Common myeloid progenitor, CD34-positive (primary cell): ENCODE results near the gene CMTM4.
"Not testable (repeated sequence)": the region's sequence is repeated elsewhere in the genome, so short reads cannot be mapped to it uniquely, and the experiment has no call there.

Experiments
- CTCF ChIA-PET: fragments of 350-600 bp; sonication (Branson Sonifier 250); formaldehyde crosslinking; loops from one replicate; lab custom pipeline; 2021; ENCODE audit warnings: antibody characterized with exemption; lab: Charles Lee
- POLR2A ChIA-PET: fragments of 350-600 bp; sonication (Branson Sonifier 250); formaldehyde crosslinking; loops from one replicate; lab custom pipeline; 2021; ENCODE audit warnings: antibody characterized with exemption; lab: Charles Lee
- DNase-seq, 3 donors: peaks; one replicate each; pipeline versions ENCODE4 v3.0.0 to v3.0.0-alpha.2; 2013
- H3K27ac ChIP-seq, 2 experiments: 1 replicate in 1 of 2; 2 replicates in 1 of 2; pipeline ENCODE4 v1.7.0; 2013; ENCODE audit warnings: inconsistent platforms in 2 of 2, low read length in 2 of 2, mild to moderate bottlenecking in 2 of 2, low read depth in 1 of 2, moderate library complexity in 1 of 2; ENCODE audit not compliant: severe bottlenecking in 2 of 2, insufficient read depth in 1 of 2, poor library complexity in 1 of 2
- H3K27me3 ChIP-seq, 5 experiments: replicated peaks in 2 of 5; 1 replicate in 3 of 5; 2 replicates in 2 of 5; pipeline versions ENCODE4 v1.6.1 to v1.7.0; 2013; ENCODE audit warnings: low read length in 4 of 5, mild to moderate bottlenecking in 2 of 5, moderate library complexity in 2 of 5, inconsistent platforms in 1 of 5; ENCODE audit not compliant: insufficient read depth in 5 of 5, control insufficient read depth in 4 of 5
- H3K36me3 ChIP-seq, 4 experiments: 1 replicate in 2 of 4; 2 replicates in 2 of 4; pipeline versions ENCODE4 v1.6.1 to v1.7.0; 2013; ENCODE audit warnings: low read length in 3 of 4, control low read depth in 1 of 4, mild to moderate bottlenecking in 1 of 4; ENCODE audit not compliant: control insufficient read depth in 4 of 4, insufficient read depth in 4 of 4
- H3K4me1 ChIP-seq, 4 experiments: 1 replicate in 3 of 4; 2 replicates in 1 of 4; pipeline versions ENCODE4 v1.6.1 to v1.7.1; 2013; ENCODE audit warnings: low read length in 3 of 4, mild to moderate bottlenecking in 3 of 4, control low read depth in 1 of 4, inconsistent platforms in 1 of 4, moderate library complexity in 1 of 4; ENCODE audit not compliant: control insufficient read depth in 4 of 4, insufficient read depth in 4 of 4; ENCODE audit errors: control extremely low read depth in 1 of 4
- H3K4me3 ChIP-seq, 7 experiments: 1 replicate in 4 of 7; 2 replicates in 3 of 7; pipeline versions ENCODE4 v1.5.1 to v1.7.0; 2013; ENCODE audit warnings: mild to moderate bottlenecking in 7 of 7, low read length in 6 of 7, moderate library complexity in 6 of 7, inconsistent platforms in 2 of 7, low read depth in 2 of 7, control low read depth in 1 of 7; ENCODE audit not compliant: insufficient read depth in 4 of 7, control insufficient read depth in 1 of 7; ENCODE audit errors: extremely low read depth in 1 of 7
- H3K9me3 ChIP-seq, 5 experiments: 1 replicate in 4 of 5; 2 replicates in 1 of 5; pipeline versions ENCODE4 v1.6.1 to v1.7.1; 2013; ENCODE audit warnings: low read length in 4 of 5, mild to moderate bottlenecking in 2 of 5, inconsistent platforms in 1 of 5, low read depth in 1 of 5, moderate library complexity in 1 of 5; ENCODE audit not compliant: control insufficient read depth in 4 of 5, insufficient read depth in 2 of 5; ENCODE audit errors: control extremely low read depth in 1 of 5
- WGBS: methylation state at CpG from one replicate; pipeline ENCODE4 v1.1.5; 2013; ENCODE audit not compliant: insufficient coverage; 5-methylcytosine and 5-hydroxymethylcytosine counted together

Gene CMTM4

GRCh38 chr16:66662445-66663194, 33.9 kb downstream of the CMTM4 start:
- POLR2A ChIA-PET, result interaction anchor here (1.2 kb wide), 1 partner anchor 13 kb away, joined by 3 read pairs; no protein-coding TSS in a partner anchor
- peaks cover 4 to 44% (median 29%) of the 10 kb centered on the region in 4 experiments for H3K4me1 ChIP-seq
- no peak overlapping the region for H3K4me3 ChIP-seq
- WGBS, result 74% methylated on average over 5 of the region's 7 CpGs
- no peaks in the 10 kb centered on the region for H3K9me3 ChIP-seq
- H3K27ac ChIP-seq, result no peak overlapping the region
- no peaks in the 10 kb centered on the region for H3K27me3 ChIP-seq
- CTCF ChIA-PET, result interaction anchor here (0.7 to 4.2 kb wide), 12 partner anchors 8 to 254 kb away, joined by 3 to 51 read pairs (median 4); partner anchors contain the start of gene CMTM4
- H3K36me3 ChIP-seq, result no peaks in the 10 kb centered on the region
- DNase-seq, result no peak

DNA sequence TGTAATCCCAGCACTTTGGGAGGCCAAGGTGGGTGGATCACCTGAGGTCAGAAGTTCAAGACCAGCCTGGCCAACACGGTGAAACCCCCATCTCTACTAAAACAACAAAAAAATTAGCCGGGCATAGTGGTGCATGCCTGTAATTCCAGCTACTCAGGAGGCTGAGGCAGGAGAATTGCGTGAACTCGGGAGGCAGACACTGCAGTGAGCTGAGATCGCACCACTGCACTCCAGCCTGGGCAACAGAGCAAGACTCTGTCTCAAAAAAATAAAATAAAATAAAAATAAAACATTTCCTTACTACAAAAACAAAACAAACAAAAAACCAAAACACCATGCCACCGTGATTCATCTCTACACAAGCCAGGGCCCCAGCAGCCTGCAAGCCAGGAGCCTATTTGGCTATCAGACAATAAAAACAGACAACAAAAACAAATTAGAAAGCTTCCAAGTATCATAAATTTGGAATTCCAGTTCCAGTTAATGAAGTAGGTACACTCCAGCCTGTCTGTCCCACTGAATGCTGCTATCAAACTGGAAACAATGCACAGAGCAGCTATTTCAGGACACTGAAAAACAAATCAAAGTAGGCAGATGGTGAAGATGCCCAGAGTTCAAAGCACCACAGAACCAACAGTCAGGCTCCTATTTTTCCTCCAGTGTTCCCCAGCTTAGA, 34.7 kb downstream of the CMTM4 start:
- H3K4me3 ChIP-seq, H3K27ac ChIP-seq, H3K36me3 ChIP-seq, H3K9me3 ChIP-seq, H3K27me3 ChIP-seq, DNase-seq: not testable (repeated sequence)
- ChIA-PET POLR2A (interaction anchor here (1.2 to 1.9 kb wide), 2 partner anchors 11 to 14 kb away, joined by 3 to 5 read pairs; no protein-coding TSS in a partner anchor), CTCF (interaction anchor here (0.7 to 4.2 kb wide), 13 partner anchors 9 to 256 kb away, joined by 3 to 51 read pairs (median 3); partner anchors contain the start of gene NAE1)
- H3K4me1 ChIP-seq, result peaks cover 4 to 47% (median 31%) of the 10 kb centered on the region in 4 experiments
- WGBS, result 82% methylated on average over 2 of the region's 6 CpGs

- H3K9me3 ChIP-seq, result no peaks in the 10 kb centered on the region
- POLR2A ChIA-PET, result interaction anchor here (1.9 kb wide), 1 partner anchor 10 kb away, joined by 5 read pairs; no protein-coding TSS in a partner anchor
- 39% methylated on average over 3 of the region's 4 CpGs for WGBS
- CTCF ChIA-PET, result interaction anchor here (0.6 to 4.2 kb wide), 13 partner anchors 9 to 256 kb away, joined by 3 to 51 read pairs (median 4); no protein-coding TSS in a partner anchor
- H3K27me3 ChIP-seq, result no peaks in the 10 kb centered on the region
- H3K36me3 ChIP-seq, result no peaks in the 10 kb centered on the region
- H3K4me1 ChIP-seq, result peaks cover 4 to 47% (median 31%) of the 10 kb centered on the region in 4 experiments
- peak overlapping the region; percentile 30 to 70 for H3K27ac ChIP-seq
- peak overlapping the region in 2 of 7 experiments; percentile 6 to 56 for H3K4me3 ChIP-seq
- no peak for DNase-seq
These were observed 35.4 kb downstream of the CMTM4 start for GRCh38 chr16:66661210-66661560.

- Histone ChIP-seq H3K4me3 (peak overlapping the region in 3 of 7 experiments; percentile 37 to 56 (median 41)), H3K4me1 (peaks cover 4 to 47% (median 31%) of the 10 kb centered on the region in 4 experiments), H3K27ac (peak overlapping the region; percentile 30 to 70), H3K36me3 (no peaks in the 10 kb centered on the region), H3K9me3 (no peaks in the 10 kb centered on the region), H3K27me3 (no peaks in the 10 kb centered on the region)
- POLR2A ChIA-PET, result interaction anchor here (0.5 to 1.9 kb wide), 2 partner anchors 8 to 10 kb away, joined by 3 to 5 read pairs; no protein-coding TSS in a partner anchor
- CTCF ChIA-PET, result interaction anchor here (0.6 to 4.2 kb wide), 13 partner anchors 9 to 255 kb away, joined by 3 to 51 read pairs (median 4); no protein-coding TSS in a partner anchor
- WGBS, result 0% methylated on average over 9 of the region's 9 CpGs
- peak; percentile 41 to 65 (median 52) for DNase-seq
These were observed 35.9 kb downstream of the CMTM4 start for GRCh38 chr16:66660422-66661209.

GRCh38 chr16:66658860-66659190, 37.7 kb downstream of the CMTM4 start:
- H3K9me3 ChIP-seq, result no peaks in the 10 kb centered on the region
- ChIA-PET CTCF (interaction anchor here (0.9 to 2.3 kb wide), 11 partner anchors 8 to 78 kb away, joined by 3 to 8 read pairs (median 4); no protein-coding TSS in a partner anchor), POLR2A (interaction anchor here (0.9 kb wide), 1 partner anchor 16 kb away, joined by 3 read pairs; no protein-coding TSS in a partner anchor)
- peak overlapping the region in 1 of 7 experiments; percentile 58 for H3K4me3 ChIP-seq
- no peak overlapping the region for H3K27ac ChIP-seq
- no peaks in the 10 kb centered on the region for H3K36me3 ChIP-seq
- H3K4me1 ChIP-seq, result peaks cover 8 to 51% (median 31%) of the 10 kb centered on the region in 4 experiments
- DNase-seq, result no peak
- 100% methylated on average over 3 of the region's 5 CpGs for WGBS
- H3K27me3 ChIP-seq, result no peaks in the 10 kb centered on the region

DNA sequence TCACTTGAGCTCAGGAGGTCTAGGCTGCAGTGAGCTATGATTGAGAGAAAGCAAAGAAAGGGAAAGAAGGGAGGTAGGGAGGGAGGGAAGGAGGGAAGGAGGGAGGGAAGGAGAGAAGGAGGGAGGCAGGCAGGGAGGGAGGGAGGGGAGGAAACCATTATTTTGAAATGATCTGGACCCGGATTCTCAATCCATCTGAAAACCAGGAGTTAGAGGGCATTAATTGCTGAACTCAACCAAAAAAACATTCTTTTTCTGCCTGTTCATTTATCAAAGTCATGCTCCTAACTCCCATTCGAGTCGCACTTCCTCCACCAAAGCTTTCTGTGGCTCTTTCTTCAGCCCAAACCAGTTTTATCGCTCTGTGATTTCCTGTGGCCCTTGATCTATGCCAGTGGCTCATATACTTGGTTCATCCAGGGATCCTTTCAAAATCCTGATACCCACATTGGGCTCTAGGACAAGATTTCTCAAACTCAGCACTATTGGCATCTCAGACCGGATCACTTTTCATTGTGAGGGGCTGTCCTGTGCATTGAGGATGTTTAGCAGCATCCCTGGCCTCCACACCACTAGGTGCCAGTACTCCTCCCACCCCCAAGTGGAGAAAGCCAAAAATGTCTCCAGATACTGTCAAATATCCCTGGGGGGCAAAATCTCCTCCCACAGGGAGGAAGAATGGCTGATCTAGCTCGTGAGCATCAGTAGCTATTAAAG, 38.2 kb downstream of the CMTM4 start:
- ChIA-PET POLR2A (interaction anchor here (0.9 kb wide), 1 partner anchor 15 kb away, joined by 3 read pairs; no protein-coding TSS in a partner anchor), CTCF (interaction anchor here (0.6 to 2.3 kb wide), 12 partner anchors 7 to 79 kb away, joined by 3 to 8 read pairs (median 4); no protein-coding TSS in a partner anchor)
- peak; percentile 47 to 72 (median 60) for DNase-seq
- no peaks in the 10 kb centered on the region for H3K9me3 ChIP-seq
- H3K27me3 ChIP-seq, result no peaks in the 10 kb centered on the region
- no peaks in the 10 kb centered on the region for H3K36me3 ChIP-seq
- H3K4me1 ChIP-seq, result peaks cover 8 to 51% (median 31%) of the 10 kb centered on the region in 4 experiments
- WGBS, result 16% methylated on average over 5 of the region's 6 CpGs
- peak overlapping the region in 1 of 2 experiments; percentile 30 for H3K27ac ChIP-seq
- H3K4me3 ChIP-seq, result peak overlapping the region in 3 of 7 experiments; percentile 1 to 58 (median 42)
